Neural progenitor cell (in vitro differentiated cells): ENCODE measurements around the gene LGSN.

Experiments
- CTCF ChIP-seq: fragments of 200-600 bp; sonication (generic); IDR thresholded peaks from 2 replicates; pipeline ENCODE4 v1.5.1; 2017; ENCODE audit warnings: antibody characterized with exemption, mild to moderate bottlenecking
- EZH2 ChIP-seq: fragments of 200-600 bp; sonication (generic); IDR thresholded peaks from 2 replicates; pipeline ENCODE4 v1.6.1; 2017; ENCODE audit warnings: antibody characterized with exemption, mild to moderate bottlenecking, moderate library complexity
- EZH2phosphoT487 ChIP-seq: fragments of 200-600 bp; sonication (generic); IDR thresholded peaks from 2 replicates; pipeline ENCODE4 v1.6.1; 2017; ENCODE audit warnings: antibody characterized with exemption

- TF ChIP-seq CTCF (no peak), EZH2phosphoT487 (no peak), EZH2 (no peak)
These were observed 29.1 kb upstream of the LGSN start for GRCh38 chr6:63348836-63349235.
